Suprapubic skin (tissue), 4 donors: ENCODE results near the gene RIMS1. TPM values are rescaled to one million over a fixed set of nuclear protein-coding genes. Genes with fewer than 3 reads are reported as not detected.

Experiments
- DNase-seq, 2 donors: peaks; one replicate each; pipeline ENCODE4 v3.0.0-alpha.2; 2019; ENCODE audit warnings: low spot score in 2 of 2
- H3K27ac ChIP-seq: fragments of 200-600 bp; sonication (generic); one replicate; pipeline ENCODE4 v1.5.1; 2019
- H3K27me3 ChIP-seq: fragments of 200-600 bp; sonication (generic); one replicate; pipeline ENCODE4 v1.5.1; 2019
- H3K36me3 ChIP-seq: fragments of 200-600 bp; sonication (generic); one replicate; pipeline ENCODE4 v1.5.1; 2019
- H3K4me1 ChIP-seq: fragments of 200-600 bp; sonication (generic); one replicate; pipeline ENCODE4 v1.5.1; 2019
- H3K4me3 ChIP-seq: fragments of 200-600 bp; sonication (generic); one replicate; pipeline ENCODE4 v1.5.1; 2019; ENCODE audit warnings: mild to moderate bottlenecking
- H3K9me3 ChIP-seq: fragments of 200-600 bp; sonication (generic); one replicate; pipeline ENCODE4 v1.5.1; 2019
- EP300 ChIP-seq: sonication (generic); formaldehyde crosslinking; IDR thresholded peaks from one replicate; pipeline ENCODE4 v1.6.1; 2017; ENCODE audit warnings: antibody characterized with exemption
- POLR2A ChIP-seq, 2 donors: fragments of 450-650 bp; IDR thresholded peaks; one replicate each; pipeline ENCODE4 v1.6.1; 2017; ENCODE audit warnings: antibody characterized with exemption in 2 of 2, mild to moderate bottlenecking in 2 of 2, moderate library complexity in 2 of 2
- POLR2AphosphoS5 ChIP-seq, 3 donors: sonication (generic); formaldehyde crosslinking; IDR thresholded peaks; one replicate each; pipeline ENCODE4 v1.6.1; 2017; ENCODE audit warnings: antibody characterized with exemption in 3 of 3
- WGBS: methylation state at CpG from one replicate; pipeline ENCODE4 v1.1.5; 2018; 5-methylcytosine and 5-hydroxymethylcytosine counted together
- total RNA-seq, 4 donors: library from RNA; depleted of rRNA; stranded (reverse); fragments of >200 nt; gene quantifications; one replicate each; pipeline ENCODE4 v1.1.0, GENCODE V29; 2016
- TF ChIP-seq, protein P1 (sequence below), 2 donors: fragments of 200-600 bp in 1 of 2; fragments of 450-650 bp in 1 of 2; sonication (generic) in 1 of 2; IDR thresholded peaks; one replicate each; pipeline ENCODE4 v1.5.1; 2016 to 2019; ENCODE audit warnings: antibody characterized with exemption in 2 of 2, mild to moderate bottlenecking in 1 of 2, moderate library complexity in 1 of 2

RIMS1 gene
- total RNA-seq, 4 donors from 2014 or later, result 2.9 to 9.7 (median 4.5) TPM

DNA sequence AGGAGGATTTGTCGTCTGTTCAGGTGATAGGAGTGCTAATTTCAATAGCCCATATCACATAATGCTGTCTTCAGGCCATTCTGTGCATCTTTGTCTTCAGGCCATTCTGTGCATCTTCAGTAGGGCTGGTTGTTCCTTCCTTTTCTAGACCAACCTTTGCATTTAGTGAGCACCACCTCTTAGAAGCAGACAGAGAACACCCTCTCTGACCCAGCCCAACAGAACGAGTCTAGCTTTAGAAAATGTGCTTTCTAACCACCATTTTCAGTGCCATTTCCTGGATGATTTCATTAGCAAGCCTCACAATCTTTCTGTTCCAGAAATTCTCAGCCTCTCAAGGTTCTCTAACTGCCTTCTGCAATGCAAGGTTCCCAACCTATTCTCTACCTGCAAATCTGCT is 520.2 kb downstream of the RIMS1 start:
- Histone ChIP-seq H3K36me3 (no peaks in the 10 kb centered on the region), H3K4me3 (no peak overlapping the region), H3K27me3 (no peaks in the 10 kb centered on the region), H3K9me3 (no peaks in the 10 kb centered on the region), H3K27ac (no peak overlapping the region), H3K4me1 (no peaks in the 10 kb centered on the region)
- TF ChIP-seq POLR2A (IDR thresholded peaks at IDR 0.05) (no peak), EP300 (no peak), POLR2AphosphoS5 (IDR thresholded peaks at IDR 0.05) (no peak)
- TF ChIP-seq, protein P1, sequence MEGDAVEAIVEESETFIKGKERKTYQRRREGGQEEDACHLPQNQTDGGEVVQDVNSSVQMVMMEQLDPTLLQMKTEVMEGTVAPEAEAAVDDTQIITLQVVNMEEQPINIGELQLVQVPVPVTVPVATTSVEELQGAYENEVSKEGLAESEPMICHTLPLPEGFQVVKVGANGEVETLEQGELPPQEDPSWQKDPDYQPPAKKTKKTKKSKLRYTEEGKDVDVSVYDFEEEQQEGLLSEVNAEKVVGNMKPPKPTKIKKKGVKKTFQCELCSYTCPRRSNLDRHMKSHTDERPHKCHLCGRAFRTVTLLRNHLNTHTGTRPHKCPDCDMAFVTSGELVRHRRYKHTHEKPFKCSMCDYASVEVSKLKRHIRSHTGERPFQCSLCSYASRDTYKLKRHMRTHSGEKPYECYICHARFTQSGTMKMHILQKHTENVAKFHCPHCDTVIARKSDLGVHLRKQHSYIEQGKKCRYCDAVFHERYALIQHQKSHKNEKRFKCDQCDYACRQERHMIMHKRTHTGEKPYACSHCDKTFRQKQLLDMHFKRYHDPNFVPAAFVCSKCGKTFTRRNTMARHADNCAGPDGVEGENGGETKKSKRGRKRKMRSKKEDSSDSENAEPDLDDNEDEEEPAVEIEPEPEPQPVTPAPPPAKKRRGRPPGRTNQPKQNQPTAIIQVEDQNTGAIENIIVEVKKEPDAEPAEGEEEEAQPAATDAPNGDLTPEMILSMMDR (IDR thresholded peaks at IDR 0.05), result no peak
- 70% methylated on average over 2 of the region's 2 CpGs for WGBS
- no peak for DNase-seq

DNA sequence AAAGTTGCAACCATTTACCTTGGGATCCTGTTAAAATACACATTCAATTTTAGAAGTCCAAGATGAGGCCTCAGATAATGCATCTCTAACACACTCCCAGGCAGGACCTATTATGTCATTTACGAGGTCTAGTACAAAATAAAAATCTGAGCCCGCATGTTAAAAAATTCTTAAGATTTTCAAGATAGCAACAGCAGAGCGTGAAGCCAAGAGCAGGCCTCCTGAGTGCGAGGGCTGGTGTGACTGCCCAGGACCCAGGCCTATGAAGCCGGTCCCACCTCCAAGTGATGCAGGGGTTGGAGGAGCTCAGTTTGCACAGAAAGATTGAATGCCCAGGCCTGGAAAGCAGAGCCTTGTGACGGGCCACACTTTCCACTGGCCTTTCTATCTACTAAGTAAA is 524.4 kb downstream of the RIMS1 start:
- H3K27me3 ChIP-seq, result peaks cover 9% of the 10 kb centered on the region
- no peak overlapping the region for H3K4me3 ChIP-seq
- no peaks in the 10 kb centered on the region for H3K4me1 ChIP-seq
- H3K9me3 ChIP-seq, result no peaks in the 10 kb centered on the region
- no peaks in the 10 kb centered on the region for H3K36me3 ChIP-seq
- no peak overlapping the region for H3K27ac ChIP-seq
- 71% methylated on average over 6 of the region's 6 CpGs for WGBS
- DNase-seq, result no peak
- TF ChIP-seq EP300 (no peak), POLR2AphosphoS5 (IDR thresholded peaks at IDR 0.05) (no peak), POLR2A (IDR thresholded peaks at IDR 0.05) (no peak)
- TF ChIP-seq, protein P1 (IDR thresholded peaks at IDR 0.05), result no peak

DNA sequence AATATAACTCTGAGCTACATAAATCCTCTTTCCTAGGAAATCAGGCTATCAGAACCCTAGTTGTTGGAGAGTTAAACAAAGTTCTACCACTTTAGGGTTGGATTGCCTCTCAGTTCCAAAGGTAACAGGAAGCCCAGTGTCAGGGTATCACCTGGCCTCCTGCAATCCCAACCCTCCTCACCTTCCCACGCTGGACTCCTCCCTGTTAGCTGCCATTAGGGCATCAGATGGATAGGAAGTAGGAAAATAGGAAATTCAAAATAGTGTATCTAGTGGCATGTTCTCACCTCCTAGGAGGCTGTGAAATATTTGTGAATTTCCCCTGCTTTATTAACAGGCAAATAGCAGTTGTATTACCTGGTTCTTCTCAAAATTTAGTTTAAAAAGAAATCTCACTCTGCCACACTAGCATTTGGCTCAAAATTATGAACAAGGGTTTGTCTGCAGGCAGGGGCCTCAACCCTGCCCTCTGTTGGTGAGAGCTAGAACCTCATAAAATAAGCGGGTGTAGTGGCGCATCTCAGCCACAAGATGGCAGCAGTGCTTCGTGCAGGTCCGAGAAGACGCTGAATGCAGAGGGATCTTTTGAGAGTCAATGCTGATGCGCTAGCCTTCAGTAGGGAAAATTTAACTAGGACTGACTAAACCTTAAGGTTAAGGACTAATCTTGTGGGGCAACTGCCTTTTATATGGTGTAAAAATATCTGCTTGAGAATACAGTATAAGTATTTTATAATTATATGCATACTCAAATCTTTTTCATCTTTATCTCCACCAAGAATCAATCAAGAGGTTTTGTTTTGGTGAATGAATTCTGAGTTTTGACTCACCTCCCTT is 525.7 kb downstream of the RIMS1 start:
- DNase-seq, result peak in 1 of 2 donors; percentile 83
- Histone ChIP-seq H3K27me3 (peaks cover 9% of the 10 kb centered on the region), H3K9me3 (no peaks in the 10 kb centered on the region), H3K27ac (no peak overlapping the region), H3K4me1 (no peaks in the 10 kb centered on the region), H3K4me3 (no peak overlapping the region), H3K36me3 (no peaks in the 10 kb centered on the region)
- TF ChIP-seq EP300, result no peak
- TF ChIP-seq, protein P1 (IDR thresholded peaks at IDR 0.05), result peak; percentile 99 to 100
- 6% methylated on average over 7 of the region's 7 CpGs for WGBS

DNA sequence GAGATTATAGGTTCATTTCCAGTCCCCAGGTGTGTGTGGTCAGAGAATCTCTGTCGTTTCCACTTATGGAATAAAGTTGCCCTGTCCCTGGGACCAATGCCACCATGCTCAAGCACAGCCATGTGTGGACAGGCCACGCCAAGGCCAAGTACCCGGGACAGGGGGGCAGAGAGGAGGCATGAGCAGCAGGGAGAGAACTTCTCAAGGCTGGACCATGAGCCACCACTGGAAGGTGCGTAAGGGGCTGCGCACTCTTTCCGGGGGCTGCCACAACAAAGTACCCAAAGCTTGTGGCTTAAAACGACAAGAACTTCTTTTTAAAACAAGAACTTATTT is 526.3 kb downstream of the RIMS1 start:
- Histone ChIP-seq H3K36me3 (no peaks in the 10 kb centered on the region), H3K27me3 (peaks cover 9% of the 10 kb centered on the region), H3K9me3 (no peaks in the 10 kb centered on the region), H3K4me1 (no peaks in the 10 kb centered on the region), H3K27ac (no peak overlapping the region), H3K4me3 (no peak overlapping the region)
- DNase-seq, result no peak
- TF ChIP-seq EP300 (no peak), POLR2AphosphoS5 (IDR thresholded peaks at IDR 0.05) (no peak), POLR2A (IDR thresholded peaks at IDR 0.05) (no peak)
- TF ChIP-seq, protein P1 (IDR thresholded peaks at IDR 0.05), result no peak
- WGBS, result 78% methylated on average over 7 of the region's 7 CpGs

DNA sequence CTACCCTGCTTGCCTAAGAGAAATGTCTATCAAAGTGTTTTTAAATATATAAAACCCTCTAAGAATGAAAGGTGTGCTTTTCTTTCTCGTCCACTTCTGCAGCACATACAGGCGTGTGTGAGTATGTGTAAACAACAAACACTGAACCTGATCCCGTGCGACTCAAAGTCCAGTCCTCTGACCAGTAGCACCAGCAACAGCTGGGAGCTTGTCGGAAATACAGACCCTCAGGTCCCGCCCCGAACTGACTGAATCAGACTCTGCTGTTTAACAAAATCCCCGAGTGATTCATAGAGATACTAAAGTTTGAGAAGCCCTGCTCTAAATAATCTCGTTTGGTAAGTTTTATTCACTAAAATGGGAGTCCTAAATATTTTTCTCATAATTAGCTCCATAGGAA is 527.5 kb downstream of the RIMS1 start:
- Histone ChIP-seq H3K27ac (no peak overlapping the region), H3K36me3 (no peaks in the 10 kb centered on the region), H3K4me3 (no peak overlapping the region), H3K9me3 (no peaks in the 10 kb centered on the region), H3K4me1 (no peaks in the 10 kb centered on the region), H3K27me3 (peaks cover 9% of the 10 kb centered on the region)
- TF ChIP-seq POLR2AphosphoS5 (IDR thresholded peaks at IDR 0.05), result no peak
- TF ChIP-seq, protein P1 (IDR thresholded peaks at IDR 0.05), result no peak
- TF ChIP-seq EP300, result no peak
- no peak for TF ChIP-seq POLR2A (IDR thresholded peaks at IDR 0.05)
- WGBS, result 81% methylated on average over 9 of the region's 9 CpGs
- no peak for DNase-seq
